Colon (tissue), 2 donors: ENCODE data around the gene MARCHF3.
"Not testable (repeated sequence)": the region's sequence is repeated elsewhere in the genome, so short reads cannot be mapped to it uniquely, and the experiment has no call there.

Experiments
- FAIRE-seq: peaks from 2 replicates; lab custom pipeline; 2012; peaks lifted over from hg19 to GRCh38; lab: Jason Lieb, UNC
- donor health status: control.
- donor health status: control.

MARCHF3 gene

DNA sequence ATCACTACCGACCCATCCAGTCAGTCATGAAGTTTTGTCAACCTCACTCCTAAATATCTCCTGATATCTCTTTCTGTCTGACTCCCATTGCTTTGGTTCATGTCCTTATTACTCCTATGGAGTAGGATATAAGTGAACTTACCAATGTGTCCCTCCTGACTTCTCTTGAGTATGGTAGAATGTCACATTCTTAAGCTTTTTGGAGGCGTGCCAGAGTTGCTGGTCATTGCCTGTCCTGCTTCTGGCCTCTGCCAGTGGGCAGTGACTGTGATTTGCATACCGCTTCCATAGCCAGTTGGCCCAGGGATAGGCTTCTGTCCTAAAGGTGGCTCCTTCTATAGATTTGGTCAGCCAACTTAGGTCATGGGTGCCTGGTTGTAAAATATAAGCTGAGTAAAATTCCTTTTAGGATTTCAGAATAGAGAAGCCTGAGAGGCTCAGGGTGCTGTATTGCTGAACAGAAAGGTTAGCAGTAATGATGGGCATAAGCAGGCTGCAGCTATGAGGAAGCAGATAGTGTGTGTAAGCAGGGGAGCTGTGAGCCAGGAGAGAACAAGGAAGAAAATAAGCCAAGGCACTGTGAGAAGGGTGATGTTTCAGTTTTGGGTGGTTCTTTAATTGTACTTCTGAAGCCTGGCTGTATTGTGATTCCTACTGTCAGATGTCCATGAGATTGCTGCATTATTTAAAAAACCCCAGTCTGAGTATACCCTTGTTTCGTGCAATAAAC, 16.1 kb upstream of the MARCHF3 start:
- no peak for FAIRE-seq

DNA sequence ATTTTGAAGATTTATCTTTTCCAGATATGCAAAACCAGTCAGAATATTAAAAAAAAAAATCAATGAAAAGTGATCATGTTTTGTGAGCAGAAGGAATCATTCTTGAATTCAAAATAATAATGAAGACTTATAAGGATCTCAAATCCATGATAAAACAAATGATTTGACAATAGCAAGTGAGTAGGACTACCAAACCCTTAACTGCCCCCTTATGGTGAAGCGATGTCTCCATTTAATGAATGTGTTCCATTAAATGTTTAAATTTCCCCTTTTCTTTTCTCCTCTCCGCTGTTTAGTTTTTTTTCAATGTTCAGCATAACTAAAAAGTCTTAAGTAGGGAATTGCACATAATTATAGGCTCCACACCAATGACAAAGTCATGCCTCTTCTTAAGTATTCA, 12.2 kb upstream of the MARCHF3 start:
- FAIRE-seq, result no peak

GRCh38 chr5:127041571-127041970, 11.2 kb upstream of the MARCHF3 start:
- no peak for FAIRE-seq

DNA sequence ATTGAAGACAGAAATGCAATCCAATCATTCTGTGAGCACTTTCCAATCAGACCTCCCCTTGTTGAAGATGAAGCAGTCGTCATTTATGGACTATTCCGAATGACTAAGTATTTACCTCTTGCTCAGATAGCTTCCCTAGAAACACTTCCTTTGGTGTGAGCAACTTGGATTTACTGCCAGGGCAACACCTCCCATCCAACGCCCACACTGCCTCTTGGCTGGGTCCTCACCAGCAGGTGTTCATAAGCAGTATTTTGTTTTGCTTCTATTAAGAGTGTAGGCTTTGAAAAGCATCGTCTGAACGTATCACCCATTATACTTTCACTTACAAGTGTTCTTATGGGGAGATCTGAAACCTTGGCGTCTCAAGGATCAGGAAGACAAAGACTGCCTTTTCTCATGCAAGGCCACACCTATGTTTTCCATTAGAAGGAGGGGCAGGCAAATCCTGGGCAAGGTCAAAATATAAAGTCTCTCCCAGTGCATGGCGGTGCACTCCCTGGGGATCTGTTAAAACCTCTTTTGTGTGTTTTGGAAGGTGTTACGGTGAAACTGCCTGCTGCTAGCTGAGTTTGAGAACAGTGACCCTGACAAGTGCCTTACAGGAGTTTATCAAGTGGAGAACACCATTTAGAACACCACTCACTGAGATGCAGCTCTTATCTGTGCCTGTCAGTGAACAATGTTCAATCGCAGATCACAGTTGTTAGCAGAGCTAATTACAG, 10.6 kb upstream of the MARCHF3 start:
- FAIRE-seq, result no peak

DNA sequence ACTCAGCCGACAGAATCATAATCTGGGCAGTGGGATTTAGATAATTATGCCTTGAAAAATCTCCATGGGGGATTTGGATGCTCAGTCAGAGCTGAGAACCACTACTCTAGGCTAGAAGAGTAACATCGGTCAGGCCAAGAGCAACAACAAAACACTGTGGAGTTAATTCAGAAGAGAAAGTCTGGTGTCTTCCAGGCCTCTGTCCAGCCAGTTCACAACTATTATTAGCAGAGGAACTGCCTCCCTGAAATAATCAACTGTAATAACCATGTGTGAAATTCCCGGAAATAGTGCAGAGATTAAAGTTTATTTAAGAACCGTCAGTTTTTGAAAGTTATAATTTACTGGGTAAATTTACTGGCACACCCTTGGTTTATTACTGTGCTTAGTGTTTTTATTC, 8.2 kb upstream of the MARCHF3 start:
- FAIRE-seq, result no peak

DNA sequence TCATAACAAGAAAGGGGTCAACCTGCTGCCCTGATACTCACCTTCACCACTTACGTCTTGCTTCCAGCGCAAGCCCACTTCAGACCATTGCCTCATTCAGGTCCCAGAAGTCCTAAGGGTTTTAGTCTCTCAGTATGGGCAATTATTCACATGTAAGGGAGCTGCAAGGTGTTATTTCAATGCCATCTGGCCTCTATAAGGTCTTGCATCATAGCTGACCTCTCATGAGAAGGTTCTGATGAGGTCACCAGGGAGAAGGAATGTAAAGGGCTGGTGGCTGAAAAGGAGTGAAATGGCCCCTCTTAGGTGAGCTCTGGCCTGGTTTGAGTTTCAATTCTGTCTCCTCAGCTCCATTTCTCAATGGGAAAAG, 1.5 kb upstream of the MARCHF3 start:
- FAIRE-seq, result no peak

DNA sequence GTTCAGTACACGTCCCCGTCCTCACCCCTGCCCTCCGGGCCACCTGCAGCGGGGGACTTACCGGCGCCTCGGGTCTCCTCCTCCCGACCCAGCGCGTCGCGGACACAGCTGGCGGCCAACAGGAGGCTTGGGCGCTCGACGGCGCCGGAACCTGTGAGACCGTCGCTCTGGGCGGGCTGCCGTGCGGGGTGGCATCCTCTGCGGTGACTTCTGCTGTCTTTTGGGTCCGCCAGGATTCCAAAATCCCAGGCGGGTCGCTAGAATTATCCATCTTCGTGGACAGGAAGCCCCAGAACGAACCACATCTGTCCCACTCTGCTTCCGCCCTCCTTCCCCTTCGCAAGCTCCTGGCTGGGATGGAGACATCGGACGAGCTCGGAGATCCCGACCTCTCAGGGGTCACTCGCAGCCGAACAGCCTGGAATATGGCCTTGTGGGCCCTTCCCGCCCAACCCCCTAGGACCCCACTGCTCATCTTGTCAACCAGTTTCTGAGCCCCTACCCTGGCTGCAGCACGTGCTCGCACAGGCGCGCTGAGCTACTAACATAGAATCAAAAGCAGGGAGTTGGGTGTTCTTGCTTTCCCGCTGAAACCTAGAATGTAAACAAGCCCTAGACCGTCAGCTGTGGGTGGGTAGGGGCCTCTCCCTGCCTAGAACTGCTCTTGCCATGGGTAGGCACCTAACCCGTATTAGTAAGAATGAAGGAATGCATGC, 947 bp upstream of the MARCHF3 start:
- no peak for FAIRE-seq

- no peak for FAIRE-seq
Measured at GRCh38 chr5:127029581-127030258, 638 bp downstream of the MARCHF3 start.

GRCh38 chr5:127028822-127029457, 1.4 kb downstream of the MARCHF3 start:
- no peak for FAIRE-seq

DNA sequence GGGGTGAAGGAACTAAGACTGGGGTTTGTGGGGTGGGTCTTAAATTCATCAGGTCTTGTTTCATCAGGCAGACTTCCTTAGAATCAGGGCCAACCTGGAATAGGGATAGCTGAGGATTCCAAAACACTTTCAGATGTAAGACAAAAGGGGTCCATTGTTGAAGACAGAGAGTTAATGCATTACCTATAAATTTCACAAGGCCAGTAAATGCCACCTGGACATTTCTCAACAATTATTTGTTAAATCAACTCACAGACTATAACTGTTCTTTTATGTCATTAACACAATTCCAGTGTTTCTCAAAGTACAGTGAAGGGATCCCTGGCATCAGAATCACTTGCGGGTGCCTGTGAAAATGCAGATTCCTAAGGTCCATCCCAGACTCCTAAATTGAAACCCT, 2.8 kb downstream of the MARCHF3 start:
- FAIRE-seq, result no peak

- FAIRE-seq, result no peak
Measured at GRCh38 chr5:127026166-127026565, 4.2 kb downstream of the MARCHF3 start.

GRCh38 chr5:127025467-127025866, 4.9 kb downstream of the MARCHF3 start:
- no peak for FAIRE-seq

DNA sequence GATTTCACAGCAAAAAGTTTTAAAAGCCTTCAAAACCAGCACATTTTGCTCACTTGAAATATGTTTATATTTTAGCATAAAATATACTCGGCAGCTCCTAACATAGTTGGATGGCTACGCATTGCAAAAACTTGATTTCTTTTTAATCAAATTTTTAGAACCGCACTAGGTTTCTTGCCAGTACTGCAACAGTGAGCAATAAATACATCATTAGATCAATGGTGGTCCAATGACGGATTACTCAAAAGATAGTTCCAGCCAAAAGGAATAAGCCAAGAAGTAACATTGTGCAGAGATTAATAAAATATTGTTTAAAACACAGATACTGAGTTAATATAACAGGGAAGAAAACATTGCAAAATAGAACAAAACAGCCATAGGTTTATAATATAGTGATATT, 5.5 kb downstream of the MARCHF3 start:
- no peak for FAIRE-seq

DNA sequence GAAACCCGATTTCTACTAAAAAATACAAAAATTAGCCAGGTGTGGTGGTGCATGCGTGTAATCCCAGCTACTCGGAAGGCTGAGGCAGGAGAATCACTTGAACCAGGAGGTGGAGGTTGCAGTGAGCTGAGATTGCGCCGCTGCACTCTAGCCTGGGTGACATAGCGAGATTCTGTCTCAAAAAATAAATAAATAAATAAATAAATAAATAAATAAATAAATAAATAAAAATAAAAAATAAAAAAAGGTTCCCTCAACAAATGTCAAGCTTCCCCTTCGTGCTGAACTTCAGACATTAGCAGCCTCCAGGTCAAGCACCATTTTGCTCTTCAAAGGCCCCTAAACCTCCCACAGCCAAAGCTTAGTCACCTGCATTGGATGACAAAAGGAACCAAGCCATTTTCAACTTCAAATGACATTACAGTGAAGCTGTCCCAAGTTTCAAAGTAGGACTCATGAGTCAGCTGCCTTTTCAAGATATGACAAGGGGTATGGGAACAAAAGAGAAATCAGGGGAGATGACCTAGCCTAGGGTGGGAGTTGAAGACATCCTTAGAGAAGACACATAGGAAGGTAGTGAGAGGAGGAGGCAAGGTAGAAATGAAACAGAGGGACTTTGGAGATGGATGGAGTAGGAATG, 6.7 kb downstream of the MARCHF3 start:
- FAIRE-seq, result not testable (repeated sequence)

DNA sequence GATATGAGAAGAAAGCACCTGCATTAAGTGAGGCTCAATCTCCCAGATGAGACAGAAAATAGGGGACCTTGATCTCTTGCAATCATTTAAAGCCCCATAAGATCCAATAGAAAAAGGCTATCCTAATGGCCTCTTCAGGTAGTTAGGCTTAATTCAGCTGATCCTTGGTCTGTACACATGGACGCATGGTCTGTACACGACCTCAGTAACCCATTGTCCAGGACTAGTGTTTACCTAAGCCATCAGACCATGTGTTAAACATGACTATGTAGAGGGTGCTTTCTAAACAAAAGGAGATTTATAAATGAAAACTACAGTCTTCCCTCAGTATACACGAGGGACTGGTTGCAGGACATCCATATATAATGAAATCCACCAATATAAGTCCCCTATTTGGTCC, 7.5 kb downstream of the MARCHF3 start:
- no peak for FAIRE-seq

- no peak for FAIRE-seq
Measured at GRCh38 chr5:127019928-127020327, 10.4 kb downstream of the MARCHF3 start.

GRCh38 chr5:127016722-127017121, 13.6 kb downstream of the MARCHF3 start:
- not testable (repeated sequence) for FAIRE-seq

DNA sequence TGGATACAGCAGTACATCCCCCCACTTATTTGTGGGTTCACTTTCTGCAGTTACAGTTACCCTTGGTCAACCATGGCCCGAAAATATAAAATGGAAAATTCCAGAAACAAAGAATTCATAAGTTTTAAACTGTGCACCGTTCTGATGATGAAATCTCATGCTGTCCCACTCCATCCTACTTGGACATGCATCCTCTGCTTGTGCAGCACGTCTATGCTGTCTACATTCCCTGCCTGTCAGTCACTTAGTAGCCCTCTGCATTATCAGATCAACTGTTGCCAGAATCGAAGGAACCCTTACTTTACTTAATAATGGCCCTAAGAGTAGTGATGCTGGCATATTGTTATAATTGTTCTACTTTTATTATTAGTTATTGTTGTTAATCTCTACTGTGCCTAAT, 14.6 kb downstream of the MARCHF3 start:
- no peak for FAIRE-seq

- FAIRE-seq, result peak; percentile 62
Measured at GRCh38 chr5:127014573-127014972, 15.8 kb downstream of the MARCHF3 start.

DNA sequence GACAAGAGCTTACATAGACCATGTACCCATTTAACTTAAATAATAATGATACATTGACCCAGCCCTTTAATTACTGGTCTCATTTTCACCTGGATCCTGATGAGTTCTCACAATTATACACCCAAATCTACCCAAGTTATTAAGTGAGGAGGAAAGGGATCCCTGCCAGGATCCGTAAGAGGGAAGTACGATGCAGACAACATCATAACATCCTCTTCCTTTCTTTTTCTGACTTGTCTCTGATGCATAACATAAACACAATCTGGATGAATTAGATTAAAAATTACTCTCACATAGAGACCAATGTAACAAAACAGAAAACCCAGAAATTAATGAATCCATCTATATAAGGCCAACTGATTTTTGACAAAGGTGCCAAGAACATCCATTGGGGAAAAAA, 17.0 kb downstream of the MARCHF3 start:
- no peak for FAIRE-seq

DNA sequence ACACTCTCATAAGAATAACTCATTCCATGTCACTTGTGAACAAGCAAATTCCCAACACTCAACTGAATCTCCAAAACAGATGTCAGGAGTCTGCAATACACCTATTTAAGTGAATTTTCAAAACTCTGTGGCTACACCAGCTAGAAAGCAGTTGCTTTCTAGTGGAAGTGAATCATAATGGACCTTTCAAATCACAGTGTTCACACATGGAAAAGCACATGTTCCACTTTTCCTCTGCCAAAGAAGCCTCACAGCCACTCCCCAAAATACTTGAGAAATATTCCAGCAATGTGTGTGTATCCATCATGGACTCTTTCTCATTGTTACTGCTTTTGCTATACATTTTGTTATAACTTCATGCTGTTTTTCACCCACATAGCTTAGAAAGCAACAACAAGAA, 17.4 kb downstream of the MARCHF3 start:
- FAIRE-seq, result no peak
